Keratinocyte (primary cell): ENCODE data around the gene FEM1B. TPM values are rescaled to one million over a fixed set of nuclear protein-coding genes. Genes with fewer than 3 reads are reported as not detected.

ENCODE experiments used
- DNase-seq: peaks from one replicate; pipeline ENCODE4 v3.0.0-alpha.2; 2011; ENCODE audit warnings: low read depth, missing footprints, low spot score
- FAIRE-seq: peaks from 2 replicates; lab custom pipeline; 2011; peaks lifted over from hg19 to GRCh38; lab: Jason Lieb, UNC
- H2AFZ ChIP-seq: 2 replicates; pipeline ENCODE4 v1.6.0; 2012; ENCODE audit warnings: low read length, control low read depth, inconsistent platforms; ENCODE audit not compliant: control insufficient read depth
- H3K27ac ChIP-seq: 2 replicates; pipeline ENCODE4 v1.5.1; 2011; ENCODE audit warnings: low read length; ENCODE audit not compliant: control insufficient read depth, insufficient read depth
- H3K27me3 ChIP-seq: 3 replicates; pipeline ENCODE4 v1.6.0; 2011; ENCODE audit warnings: low read length; ENCODE audit not compliant: control insufficient read depth, insufficient read depth; ENCODE audit errors: extremely low read depth
- H3K36me3 ChIP-seq, 2 experiments: 2 replicates in 1 of 2; 3 replicates in 1 of 2; pipeline ENCODE4 v1.5.1; 2011; ENCODE audit warnings: low read length in 2 of 2, mild to moderate bottlenecking in 1 of 2; ENCODE audit not compliant: control insufficient read depth in 2 of 2, insufficient read depth in 2 of 2; ENCODE audit errors: extremely low read depth in 1 of 2
- H3K4me1 ChIP-seq: 3 replicates; pipeline ENCODE4 v1.5.1; 2011; ENCODE audit warnings: low read length; ENCODE audit not compliant: control insufficient read depth, insufficient read depth; ENCODE audit errors: extremely low read depth
- H3K4me2 ChIP-seq: 3 replicates; pipeline ENCODE4 v1.6.0; 2011; ENCODE audit warnings: low read depth, low read length; ENCODE audit not compliant: control insufficient read depth, insufficient read depth; ENCODE audit errors: extremely low read depth
- H3K4me3 ChIP-seq, 3 experiments: fragments of 200-600 bp in 1 of 3; sonication (generic) in 1 of 3; 2 replicates in 2 of 3; 3 replicates in 1 of 3; pipeline ENCODE4 v1.5.1; 2011 to 2016; ENCODE audit warnings: low read length in 3 of 3, mild to moderate bottlenecking in 3 of 3, control low read depth in 2 of 3, inconsistent platforms in 1 of 3, low read depth in 1 of 3, mixed read lengths in 1 of 3, mixed run types in 1 of 3, moderate library complexity in 1 of 3; ENCODE audit not compliant: control insufficient read depth in 2 of 3, insufficient read depth in 2 of 3; ENCODE audit errors: extremely low read depth in 1 of 3
- H3K79me2 ChIP-seq: 2 replicates; pipeline ENCODE4 v1.6.0; 2012; ENCODE audit warnings: low read length; ENCODE audit not compliant: control insufficient read depth, insufficient read depth
- H3K9ac ChIP-seq: 3 replicates; pipeline ENCODE4 v1.6.0; 2011; ENCODE audit warnings: low read length; ENCODE audit not compliant: control insufficient read depth, insufficient read depth; ENCODE audit errors: extremely low read depth
- H3K9me1 ChIP-seq: 3 replicates; pipeline ENCODE4 v1.6.0; 2011; ENCODE audit warnings: low read length; ENCODE audit not compliant: control insufficient read depth, insufficient read depth; ENCODE audit errors: extremely low read depth
- H3K9me3 ChIP-seq: 2 replicates; pipeline ENCODE4 v1.5.1; 2012; ENCODE audit warnings: low read depth, low read length; ENCODE audit not compliant: control insufficient read depth
- H4K20me1 ChIP-seq: 3 replicates; pipeline ENCODE4 v1.6.0; 2011; ENCODE audit warnings: low read length; ENCODE audit not compliant: control insufficient read depth, insufficient read depth; ENCODE audit errors: extremely low read depth
- CTCF ChIP-seq, 3 experiments: IDR thresholded peaks in 1 of 3; conservative IDR thresholded peaks in 1 of 3; optimal IDR thresholded peaks in 1 of 3; 2 replicates in 2 of 3; 3 replicates in 1 of 3; pipeline versions ENCODE3 to v1.5.1; 2011; ENCODE audit warnings: low read length in 3 of 3, mild to moderate bottlenecking in 3 of 3, moderate library complexity in 2 of 3, control low read depth in 1 of 3, inconsistent platforms in 1 of 3; ENCODE audit not compliant: insufficient read depth in 2 of 3; ENCODE audit errors: extremely low read depth in 1 of 3
- EZH2 ChIP-seq: IDR thresholded peaks from one replicate; pipeline ENCODE4 v1.6.1; 2012; ENCODE audit warnings: inconsistent platforms, mild to moderate bottlenecking, low read length, moderate library complexity
- dilution Hi-C: fragments of 300-500 bp; cut with MboI; formaldehyde crosslinking; loops from one replicate; pipeline ENCODE4 v1.7.0; 2020; ENCODE audit warnings: low sequenced_read_pairs; ENCODE audit not compliant: extremely low pct_ligation_motif_present
- polyA plus RNA-seq, 5 experiments: library from polyadenylated mRNA; depleted of rRNA in 3 of 5; stranded (reverse) in 3 of 5; stranded (forward) in 1 of 5; unstranded in 1 of 5; fragments of >200 nt; gene quantifications; 1 replicate in 1 of 5; 2 replicates in 3 of 5; 3 replicates in 1 of 5; pipeline versions ENCODE4 v1.2.1 to v1.2.3, GENCODE V29; 2011 to 2012; ENCODE audit warnings: missing spikeins in 2 of 5, low read depth in 1 of 5, low replicate concordance in 1 of 5

FEM1B gene
- polyA plus RNA-seq, 1 donor (not counting 4 experiments of a cell fraction or from before 2014, with no cell fraction given) = 92.6 TPM

DNA sequence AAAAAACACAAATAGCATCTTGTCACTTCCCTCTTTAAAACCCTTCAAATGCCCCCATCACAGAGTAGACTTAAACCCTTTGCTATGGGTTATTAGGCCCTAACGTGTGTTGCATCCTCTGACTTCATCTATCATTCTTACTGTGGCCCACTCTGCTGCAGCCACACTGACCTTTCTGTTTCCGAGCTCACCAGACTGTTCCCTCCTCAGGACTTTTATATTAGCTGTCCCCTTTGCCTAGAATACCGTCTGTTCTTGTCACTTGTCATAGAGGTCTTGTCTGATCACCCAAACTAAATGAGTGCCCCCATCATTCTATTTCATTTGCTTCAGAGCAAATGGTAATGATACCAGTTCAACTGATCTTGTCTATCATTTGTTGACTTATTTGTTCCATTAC is 877 bp upstream of the FEM1B start:
- Histone ChIP-seq H4K20me1 (peaks cover 10% of the 10 kb centered on the region), H3K27ac (peak overlapping the region; percentile 96), H3K9me3 (no peaks in the 10 kb centered on the region), H3K4me2 (peak overlapping the region; percentile 97), H3K4me1 (peaks cover 44% of the 10 kb centered on the region), H3K4me3 (peak overlapping the region; percentile 75 to 95 (median 88)), H3K27me3 (no peaks in the 10 kb centered on the region), H3K9me1 (no peaks in the 10 kb centered on the region), H3K36me3 (peaks cover 0 to 4% of the 10 kb centered on the region in 2 experiments), H3K9ac (peak overlapping the region; percentile 88), H3K79me2 (peaks cover 38% of the 10 kb centered on the region), H2AFZ (peak overlapping the region; percentile 93)
- dilution Hi-C loops = no loop called here
- FAIRE-seq (no peak), DNase-seq (no peak)
- TF ChIP-seq EZH2 = no peak
- no peak for TF ChIP-seq CTCF (optimal IDR thresholded peaks at IDR 0.05 in 1 of 3, IDR thresholded peaks at IDR 0.05 in 1 of 3, conservative IDR thresholded peaks at IDR 0.05 in 1 of 3; ENCODE audit: extremely low read depth in 1 of 3, insufficient read depth in 2 of 3, low read length in 3 of 3)

GRCh38 chr15:68277131-68277602 is 378 bp upstream of the FEM1B start:
- H3K27ac ChIP-seq = peak overlapping the region; percentile 96
- H3K4me3 ChIP-seq = peak overlapping the region; percentile 75 to 95 (median 88)
- no peak for TF ChIP-seq CTCF (optimal IDR thresholded peaks at IDR 0.05 in 1 of 3, IDR thresholded peaks at IDR 0.05 in 1 of 3, conservative IDR thresholded peaks at IDR 0.05 in 1 of 3; ENCODE audit: extremely low read depth in 1 of 3, insufficient read depth in 2 of 3, low read length in 3 of 3)
- H3K4me1 ChIP-seq = peaks cover 46% of the 10 kb centered on the region
- peak overlapping the region; percentile 97 for H3K4me2 ChIP-seq
- H3K9me3 ChIP-seq = no peaks in the 10 kb centered on the region
- peak overlapping the region; percentile 93 for H2AFZ ChIP-seq
- H3K36me3 ChIP-seq = peaks cover 0 to 4% of the 10 kb centered on the region in 2 experiments
- peaks cover 10% of the 10 kb centered on the region for H4K20me1 ChIP-seq
- no peak for DNase-seq
- FAIRE-seq = no peak
- dilution Hi-C loops = no loop called here
- H3K79me2 ChIP-seq = peaks cover 43% of the 10 kb centered on the region
- H3K27me3 ChIP-seq = no peaks in the 10 kb centered on the region
- peak overlapping the region; percentile 88 for H3K9ac ChIP-seq
- H3K9me1 ChIP-seq = no peaks in the 10 kb centered on the region
